ENCODE results near the gene ANKRD55. TPM values are rescaled to one million over a fixed set of nuclear protein-coding genes. Genes with fewer than 3 reads are reported as not detected.

ANKRD55 gene
- total RNA-seq, 1 donor from 2014 or later = 0.74 TPM

- no peak overlapping the region for H3K4me3 ChIP-seq
- no peaks in the 10 kb centered on the region for H3K27me3 ChIP-seq
- H3K4me1 ChIP-seq = peaks cover 16% of the 10 kb centered on the region
- no peak for DNase-seq (ENCODE audit: extremely low spot score in 2 of 2)
- intact Hi-C loops (cut with DNase I) = no loop called here
- no peaks in the 10 kb centered on the region for H3K9me3 ChIP-seq
- no peaks in the 10 kb centered on the region for H3K36me3 ChIP-seq
- TF ChIP-seq, protein P1, sequence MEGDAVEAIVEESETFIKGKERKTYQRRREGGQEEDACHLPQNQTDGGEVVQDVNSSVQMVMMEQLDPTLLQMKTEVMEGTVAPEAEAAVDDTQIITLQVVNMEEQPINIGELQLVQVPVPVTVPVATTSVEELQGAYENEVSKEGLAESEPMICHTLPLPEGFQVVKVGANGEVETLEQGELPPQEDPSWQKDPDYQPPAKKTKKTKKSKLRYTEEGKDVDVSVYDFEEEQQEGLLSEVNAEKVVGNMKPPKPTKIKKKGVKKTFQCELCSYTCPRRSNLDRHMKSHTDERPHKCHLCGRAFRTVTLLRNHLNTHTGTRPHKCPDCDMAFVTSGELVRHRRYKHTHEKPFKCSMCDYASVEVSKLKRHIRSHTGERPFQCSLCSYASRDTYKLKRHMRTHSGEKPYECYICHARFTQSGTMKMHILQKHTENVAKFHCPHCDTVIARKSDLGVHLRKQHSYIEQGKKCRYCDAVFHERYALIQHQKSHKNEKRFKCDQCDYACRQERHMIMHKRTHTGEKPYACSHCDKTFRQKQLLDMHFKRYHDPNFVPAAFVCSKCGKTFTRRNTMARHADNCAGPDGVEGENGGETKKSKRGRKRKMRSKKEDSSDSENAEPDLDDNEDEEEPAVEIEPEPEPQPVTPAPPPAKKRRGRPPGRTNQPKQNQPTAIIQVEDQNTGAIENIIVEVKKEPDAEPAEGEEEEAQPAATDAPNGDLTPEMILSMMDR (IDR thresholded peaks at IDR 0.05) = no peak
- TF ChIP-seq POLR2AphosphoS5 (IDR thresholded peaks at IDR 0.05; ENCODE audit: insufficient read depth in 1 of 2, low read depth in 1 of 2) = no peak
- no peak for TF ChIP-seq POLR2A (IDR thresholded peaks at IDR 0.05)
- no peak overlapping the region for H3K27ac ChIP-seq
Observed at GRCh38 chr5:56101180-56101579, 131.9 kb downstream of the ANKRD55 start.

DNA sequence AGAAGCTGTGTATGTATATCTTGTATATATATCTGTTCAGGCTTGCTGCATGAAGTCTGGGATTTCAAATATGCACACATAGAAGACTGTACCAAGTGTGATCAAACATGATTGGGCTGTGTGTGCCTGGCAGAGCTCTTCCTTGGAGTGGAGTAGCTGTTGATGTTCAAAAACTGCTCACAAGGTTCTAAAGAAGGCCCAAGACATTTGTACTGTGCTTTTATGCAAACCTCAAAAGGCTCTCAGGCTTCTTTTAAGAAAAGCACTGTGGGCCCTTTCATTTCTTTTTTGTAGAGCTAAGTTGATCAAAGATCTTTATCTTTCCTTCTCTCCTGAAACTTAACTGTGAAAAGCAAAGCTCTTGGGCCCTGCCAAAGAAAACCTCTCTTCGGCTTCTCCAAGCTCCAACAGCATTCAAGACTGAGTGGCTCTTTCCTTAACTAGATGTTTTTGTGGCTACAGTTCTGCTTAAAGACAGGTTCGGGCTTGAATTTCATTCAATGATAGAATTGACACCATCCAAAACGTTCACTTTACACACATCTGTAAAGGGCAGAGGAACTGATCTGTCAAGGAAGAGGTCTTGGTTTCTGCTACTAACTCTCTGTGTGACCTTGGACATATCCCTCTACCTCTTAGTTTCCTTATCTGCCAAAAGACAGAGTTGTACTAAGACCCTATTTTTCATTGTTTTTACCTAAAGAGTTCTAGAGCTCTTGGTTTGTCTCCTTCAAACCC is 132.5 kb downstream of the ANKRD55 start:
- intact Hi-C loops (cut with DNase I) = no loop called here
- H3K27me3 ChIP-seq = no peaks in the 10 kb centered on the region
- no peak overlapping the region for H3K27ac ChIP-seq
- no peak overlapping the region for H3K4me3 ChIP-seq
- DNase-seq (ENCODE audit: extremely low spot score in 2 of 2) = no peak
- peaks cover 16% of the 10 kb centered on the region for H3K4me1 ChIP-seq
- H3K36me3 ChIP-seq = no peaks in the 10 kb centered on the region
- no peaks in the 10 kb centered on the region for H3K9me3 ChIP-seq
- TF ChIP-seq, protein P1 (IDR thresholded peaks at IDR 0.05) = no peak
- TF ChIP-seq POLR2A (IDR thresholded peaks at IDR 0.05) = no peak
- TF ChIP-seq POLR2AphosphoS5 (IDR thresholded peaks at IDR 0.05; ENCODE audit: insufficient read depth in 1 of 2, low read depth in 1 of 2) = no peak

GRCh38 chr5:56099346-56099745 is 133.8 kb downstream of the ANKRD55 start:
- no peaks in the 10 kb centered on the region for H3K9me3 ChIP-seq
- H3K36me3 ChIP-seq = no peaks in the 10 kb centered on the region
- H3K27ac ChIP-seq = peak overlapping the region; percentile 3
- TF ChIP-seq POLR2A (IDR thresholded peaks at IDR 0.05) (no peak), POLR2AphosphoS5 (IDR thresholded peaks at IDR 0.05; ENCODE audit: insufficient read depth in 1 of 2, low read depth in 1 of 2) (no peak)
- TF ChIP-seq, protein P1 (IDR thresholded peaks at IDR 0.05) = no peak
- intact Hi-C loops (cut with DNase I) = no loop called here
- DNase-seq (ENCODE audit: extremely low spot score in 2 of 2) = no peak
- peaks cover 16% of the 10 kb centered on the region for H3K4me1 ChIP-seq
- H3K4me3 ChIP-seq = no peak overlapping the region
- no peaks in the 10 kb centered on the region for H3K27me3 ChIP-seq

GRCh38 chr5:56097055-56097454 is 136.1 kb downstream of the ANKRD55 start:
- H3K4me3 ChIP-seq = no peak overlapping the region
- no peak for TF ChIP-seq POLR2A (IDR thresholded peaks at IDR 0.05)
- TF ChIP-seq, protein P1 (IDR thresholded peaks at IDR 0.05) = no peak
- no peak for TF ChIP-seq POLR2AphosphoS5 (IDR thresholded peaks at IDR 0.05; ENCODE audit: insufficient read depth in 1 of 2, low read depth in 1 of 2)
- H3K4me1 ChIP-seq = peaks cover 16% of the 10 kb centered on the region
- no peaks in the 10 kb centered on the region for H3K36me3 ChIP-seq
- DNase-seq (ENCODE audit: extremely low spot score in 2 of 2) = no peak
- no peaks in the 10 kb centered on the region for H3K9me3 ChIP-seq
- no peaks in the 10 kb centered on the region for H3K27me3 ChIP-seq
- intact Hi-C loops (cut with DNase I) = no loop called here
- no peak overlapping the region for H3K27ac ChIP-seq

- no peaks in the 10 kb centered on the region for H3K27me3 ChIP-seq
- DNase-seq (ENCODE audit: extremely low spot score in 2 of 2) = no peak
- intact Hi-C loops (cut with DNase I) = no loop called here
- H3K4me3 ChIP-seq = no peak overlapping the region
- TF ChIP-seq POLR2A (IDR thresholded peaks at IDR 0.05) (no peak), POLR2AphosphoS5 (IDR thresholded peaks at IDR 0.05; ENCODE audit: insufficient read depth in 1 of 2, low read depth in 1 of 2) (no peak)
- TF ChIP-seq, protein P1 (IDR thresholded peaks at IDR 0.05) = no peak
- no peaks in the 10 kb centered on the region for H3K36me3 ChIP-seq
- H3K27ac ChIP-seq = no peak overlapping the region
- H3K9me3 ChIP-seq = no peaks in the 10 kb centered on the region
- H3K4me1 ChIP-seq = peaks cover 16% of the 10 kb centered on the region
Observed at GRCh38 chr5:56095579-56096102, 137.5 kb downstream of the ANKRD55 start.
